MM.1S (cell line): ENCODE data around the gene BRD3.

Source experiments
- DNase-seq: peaks from one replicate; pipeline ENCODE4 v3.0.0-alpha.2; 2015
- H2AFZ ChIP-seq: fragments of 300-600 bp; sonication (generic); 2 replicates; pipeline ENCODE4 v1.6.0; 2016; ENCODE audit warnings: antibody characterized with exemption, low read length
- H3F3A ChIP-seq: fragments of 300-600 bp; sonication (generic); 2 replicates; pipeline ENCODE4 v1.6.1; 2016; ENCODE audit warnings: mild to moderate bottlenecking, antibody characterized with exemption, low read length, moderate library complexity, mixed read lengths; ENCODE audit not compliant: insufficient read depth
- H3K27ac ChIP-seq: fragments of 300-600 bp; sonication (generic); 2 replicates; pipeline ENCODE4 v1.5.1; 2016; ENCODE audit warnings: mild to moderate bottlenecking, low read length
- H3K27me3 ChIP-seq: fragments of 300-600 bp; sonication (generic); replicated peaks from 2 replicates; pipeline ENCODE4 v1.6.0; 2016; ENCODE audit warnings: low read length; ENCODE audit not compliant: insufficient read depth
- H3K36me3 ChIP-seq: fragments of 300-600 bp; sonication (generic); replicated peaks from 2 replicates; pipeline ENCODE4 v1.6.1; 2016; ENCODE audit warnings: mild to moderate bottlenecking, low read length, mixed read lengths; ENCODE audit not compliant: insufficient read depth
- H3K4me1 ChIP-seq: fragments of 300-600 bp; sonication (generic); 2 replicates; pipeline ENCODE4 v1.6.1; 2016; ENCODE audit warnings: low read length, mixed read lengths
- H3K4me2 ChIP-seq: fragments of 300-600 bp; sonication (generic); 2 replicates; pipeline ENCODE4 v1.6.0; 2016; ENCODE audit warnings: low read depth, low read length
- H3K4me3 ChIP-seq: fragments of 300-600 bp; sonication (generic); 2 replicates; pipeline ENCODE4 v1.5.1; 2016; ENCODE audit warnings: low read length, mixed read lengths
- H3K79me2 ChIP-seq: fragments of 300-600 bp; sonication (generic); 2 replicates; pipeline ENCODE4 v1.6.1; 2016; ENCODE audit warnings: mixed run types, low read length, mixed read lengths
- H3K9ac ChIP-seq: fragments of 300-600 bp; sonication (generic); 2 replicates; pipeline ENCODE4 v1.6.1; 2016; ENCODE audit warnings: low read length, mixed read lengths
- H3K9me2 ChIP-seq: fragments of 300-600 bp; sonication (generic); replicated peaks from 2 replicates; pipeline ENCODE4 v1.6.1; 2016; ENCODE audit warnings: mild to moderate bottlenecking, low read length, mixed read lengths; ENCODE audit not compliant: insufficient read depth
- H3K9me3 ChIP-seq: fragments of 300-600 bp; sonication (generic); replicated peaks from 2 replicates; pipeline ENCODE4 v1.6.1; 2016; ENCODE audit warnings: mild to moderate bottlenecking, low read length, mixed read lengths; ENCODE audit not compliant: insufficient read depth
- H4K20me1 ChIP-seq: fragments of 300-600 bp; sonication (generic); 2 replicates; pipeline ENCODE4 v1.6.1; 2016; ENCODE audit warnings: mild to moderate bottlenecking, low read length, moderate library complexity, mixed read lengths; ENCODE audit not compliant: insufficient read depth
- EZH2 ChIP-seq: fragments of 300-600 bp; sonication (generic); optimal IDR thresholded peaks from 2 replicates; pipeline ENCODE3; 2017; ENCODE audit warnings: low read depth, mild to moderate bottlenecking, antibody characterized with exemption, low read length, mixed read lengths
- EZH2phosphoT487 ChIP-seq: fragments of 300-600 bp; sonication (generic); IDR thresholded peaks from 2 replicates; pipeline ENCODE4 v1.6.1; 2018; ENCODE audit warnings: antibody characterized with exemption, low read length
- TF ChIP-seq, protein P1 (sequence below): fragments of 300-600 bp; sonication (generic); IDR thresholded peaks from 2 replicates; pipeline ENCODE4 v1.5.1; 2016; ENCODE audit warnings: antibody characterized with exemption, low read length, mixed read lengths

The BRD3 gene

DNA sequence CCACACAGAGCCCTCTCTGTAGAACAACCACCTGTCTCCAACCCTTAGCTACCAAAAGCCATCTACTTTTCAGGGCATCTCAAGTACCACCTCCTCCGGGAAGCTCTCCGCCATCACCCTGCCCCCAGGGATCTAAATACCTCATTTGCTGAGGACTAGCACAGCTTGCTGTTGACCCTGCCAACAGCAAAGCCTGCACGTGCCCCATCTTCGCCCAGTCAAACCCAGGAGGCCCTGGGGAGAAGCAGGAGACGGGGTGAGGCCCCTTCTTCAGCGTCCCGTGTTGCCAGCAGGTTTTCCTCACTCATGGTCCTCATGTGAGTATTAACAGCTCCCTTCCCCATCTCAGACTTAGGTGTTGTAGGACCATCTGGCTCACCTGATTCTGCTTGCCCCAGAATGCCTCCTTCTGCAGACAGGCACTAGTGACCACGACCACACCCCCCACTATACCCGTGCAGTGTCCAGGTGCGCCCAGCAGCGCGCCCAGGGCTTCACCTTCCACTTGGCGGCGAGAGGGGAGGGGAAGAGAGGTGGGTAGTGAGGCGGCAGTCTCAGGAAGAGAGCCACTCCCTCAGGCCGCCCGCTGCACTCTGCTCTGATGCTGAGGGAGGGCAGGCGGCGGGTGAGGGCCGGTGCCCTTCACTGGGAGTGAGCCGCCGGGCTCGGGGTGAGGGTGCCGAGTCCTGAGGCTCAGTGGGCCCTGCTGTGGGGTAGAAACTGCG lies 86.8 kb downstream of the BRD3 start:
- H4K20me1 ChIP-seq: no peaks in the 10 kb centered on the region
- H3K79me2 ChIP-seq: no peaks in the 10 kb centered on the region
- no peak overlapping the region for H2AFZ ChIP-seq
- H3F3A ChIP-seq: no peaks in the 10 kb centered on the region
- no peaks in the 10 kb centered on the region for H3K9me3 ChIP-seq
- H3K27ac ChIP-seq: no peak overlapping the region
- H3K4me1 ChIP-seq: no peaks in the 10 kb centered on the region
- H3K36me3 ChIP-seq: no peaks in the 10 kb centered on the region
- no peak for TF ChIP-seq EZH2
- TF ChIP-seq, protein P1, sequence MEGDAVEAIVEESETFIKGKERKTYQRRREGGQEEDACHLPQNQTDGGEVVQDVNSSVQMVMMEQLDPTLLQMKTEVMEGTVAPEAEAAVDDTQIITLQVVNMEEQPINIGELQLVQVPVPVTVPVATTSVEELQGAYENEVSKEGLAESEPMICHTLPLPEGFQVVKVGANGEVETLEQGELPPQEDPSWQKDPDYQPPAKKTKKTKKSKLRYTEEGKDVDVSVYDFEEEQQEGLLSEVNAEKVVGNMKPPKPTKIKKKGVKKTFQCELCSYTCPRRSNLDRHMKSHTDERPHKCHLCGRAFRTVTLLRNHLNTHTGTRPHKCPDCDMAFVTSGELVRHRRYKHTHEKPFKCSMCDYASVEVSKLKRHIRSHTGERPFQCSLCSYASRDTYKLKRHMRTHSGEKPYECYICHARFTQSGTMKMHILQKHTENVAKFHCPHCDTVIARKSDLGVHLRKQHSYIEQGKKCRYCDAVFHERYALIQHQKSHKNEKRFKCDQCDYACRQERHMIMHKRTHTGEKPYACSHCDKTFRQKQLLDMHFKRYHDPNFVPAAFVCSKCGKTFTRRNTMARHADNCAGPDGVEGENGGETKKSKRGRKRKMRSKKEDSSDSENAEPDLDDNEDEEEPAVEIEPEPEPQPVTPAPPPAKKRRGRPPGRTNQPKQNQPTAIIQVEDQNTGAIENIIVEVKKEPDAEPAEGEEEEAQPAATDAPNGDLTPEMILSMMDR: no peak
- TF ChIP-seq EZH2phosphoT487: no peak
- H3K9ac ChIP-seq: no peak overlapping the region
- no peak overlapping the region for H3K4me3 ChIP-seq
- DNase-seq: no peak
- H3K4me2 ChIP-seq: no peak overlapping the region
- peaks cover 32% of the 10 kb centered on the region for H3K27me3 ChIP-seq
- no peaks in the 10 kb centered on the region for H3K9me2 ChIP-seq
